ENCODE measurements around the gene MYL10. TPM values are rescaled to one million over a fixed set of nuclear protein-coding genes. Genes with fewer than 3 reads are reported as not detected.

The MYL10 gene
- total RNA-seq, 4 donors from 2014 or later: not detected

DNA sequence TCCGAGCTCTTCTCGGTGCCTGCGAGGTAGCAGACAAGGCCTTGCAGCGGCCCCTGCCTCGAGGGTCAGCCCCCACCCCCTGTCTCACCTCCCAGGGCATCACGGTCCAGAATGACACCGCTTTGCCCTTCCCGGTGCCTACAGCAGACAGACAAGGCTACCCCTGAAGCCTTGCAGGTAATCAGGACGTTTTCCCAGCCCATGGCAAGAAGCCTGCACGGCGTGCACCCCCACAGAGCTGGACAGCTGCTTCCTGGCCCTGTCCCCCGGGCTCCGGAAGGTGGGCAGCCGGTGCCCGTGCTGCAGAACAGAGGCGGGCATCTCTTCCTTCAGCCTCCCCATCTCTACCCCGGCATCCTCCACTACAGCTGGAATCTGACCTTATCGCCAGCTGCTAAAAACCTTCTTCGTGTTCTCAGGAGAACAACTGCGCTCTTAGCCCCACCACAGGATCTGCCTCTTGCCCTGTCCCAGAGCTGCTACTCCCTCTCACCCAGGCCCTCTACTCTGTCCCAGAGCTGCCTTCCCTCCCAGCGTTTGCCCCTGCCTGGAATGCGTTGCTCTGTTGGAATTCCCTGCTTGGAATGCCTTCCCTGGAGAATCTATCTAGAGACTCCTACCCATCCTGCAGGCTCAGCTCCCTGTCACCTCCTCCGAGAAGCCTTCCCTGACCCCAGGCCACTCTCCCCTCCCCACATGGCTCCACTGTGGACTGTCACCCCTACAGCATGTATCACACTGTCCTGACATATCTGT is 4.7 kb downstream of the MYL10 start:
- H3K27me3 ChIP-seq: peaks cover 0 to 70% (median 7%) of the 10 kb centered on the region in 4 donors
- H3K36me3 ChIP-seq: no peaks in the 10 kb centered on the region
- peaks cover 0 to 7% (median 0%) of the 10 kb centered on the region in 4 donors for H3K4me1 ChIP-seq
- H3K27ac ChIP-seq (replicated peaks in 1 of 4): no peak overlapping the region
- intact Hi-C loops (cut with DNase I): no loop called here
- no peak overlapping the region for H3K4me3 ChIP-seq
- DNase-seq (ENCODE audit: extremely low spot score): no peak
- TF ChIP-seq EP300 (IDR thresholded peaks at IDR 0.05) (no peak), POLR2AphosphoS5 (IDR thresholded peaks at IDR 0.05) (no peak), POLR2A (IDR thresholded peaks at IDR 0.05; ENCODE audit: low read depth) (no peak), CTCF (IDR thresholded peaks at IDR 0.05) (no peak)
- no peaks in the 10 kb centered on the region for H3K9me3 ChIP-seq
- 74% methylated on average over 19 of the region's 23 CpGs for WGBS

DNA sequence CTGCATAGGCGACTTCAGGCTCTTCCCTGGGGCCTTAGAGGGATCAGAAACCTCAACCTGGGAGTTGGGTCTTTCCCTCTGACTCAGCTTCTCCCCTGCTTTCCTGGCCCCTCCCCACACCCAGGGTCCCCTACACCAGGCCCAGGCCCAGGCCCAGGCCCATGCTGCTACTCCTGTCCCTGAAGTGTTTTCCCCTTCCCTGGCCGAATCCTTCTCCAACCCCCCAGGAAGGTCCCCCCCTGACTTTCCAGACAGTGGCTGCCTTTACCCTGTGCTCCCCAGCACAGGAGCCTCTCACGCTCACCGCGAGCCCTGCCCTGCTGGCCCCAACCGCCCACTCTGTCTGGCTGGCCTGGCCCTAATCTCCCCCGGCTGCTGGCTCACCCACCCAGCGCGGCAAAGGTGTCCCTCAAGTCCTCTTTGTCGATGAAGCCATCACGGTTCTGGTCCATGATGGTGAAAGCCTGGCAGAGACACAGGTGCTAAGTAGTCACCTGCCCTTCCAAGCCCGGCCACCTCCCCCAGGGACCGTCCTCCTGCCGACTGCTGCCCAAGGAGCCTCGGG is 6.4 kb downstream of the MYL10 start:
- H3K27me3 ChIP-seq: peaks cover 0 to 61% (median 7%) of the 10 kb centered on the region in 4 donors
- no peak for TF ChIP-seq POLR2AphosphoS5 (IDR thresholded peaks at IDR 0.05)
- no peak for TF ChIP-seq EP300 (IDR thresholded peaks at IDR 0.05)
- TF ChIP-seq CTCF (IDR thresholded peaks at IDR 0.05): no peak
- no peak for TF ChIP-seq POLR2A (IDR thresholded peaks at IDR 0.05; ENCODE audit: low read depth)

GRCh38 chr7:101620991-101621390 is 8.1 kb downstream of the MYL10 start:
- Histone ChIP-seq H3K4me1 (peaks cover 0 to 7% (median 0%) of the 10 kb centered on the region in 4 donors), H3K27ac (replicated peaks in 1 of 4) (no peak overlapping the region), H3K27me3 (peaks cover 0 to 51% (median 4%) of the 10 kb centered on the region in 4 donors), H3K36me3 (no peaks in the 10 kb centered on the region), H3K4me3 (no peak overlapping the region), H3K9me3 (no peaks in the 10 kb centered on the region)
- 100% methylated on average over 6 of the region's 10 CpGs for WGBS
- intact Hi-C loops (cut with DNase I): no loop called here
- DNase-seq (ENCODE audit: extremely low spot score): no peak
- no peak for TF ChIP-seq EP300 (IDR thresholded peaks at IDR 0.05)
- TF ChIP-seq POLR2A (IDR thresholded peaks at IDR 0.05; ENCODE audit: low read depth): no peak
- no peak for TF ChIP-seq POLR2AphosphoS5 (IDR thresholded peaks at IDR 0.05)
- no peak for TF ChIP-seq CTCF (IDR thresholded peaks at IDR 0.05)

More for the DNA sequence above, 6.4 kb downstream of the MYL10 start:
- H3K4me3 ChIP-seq: no peak overlapping the region
- peaks cover 0 to 7% (median 0%) of the 10 kb centered on the region in 4 donors for H3K4me1 ChIP-seq
- H3K9me3 ChIP-seq: no peaks in the 10 kb centered on the region
- intact Hi-C loops (cut with DNase I): no loop called here
- no peak overlapping the region for H3K27ac ChIP-seq (replicated peaks in 1 of 4)
- 92% methylated on average over 9 of the region's 15 CpGs for WGBS
- H3K36me3 ChIP-seq: no peaks in the 10 kb centered on the region
- DNase-seq (ENCODE audit: extremely low spot score): no peak

DNA sequence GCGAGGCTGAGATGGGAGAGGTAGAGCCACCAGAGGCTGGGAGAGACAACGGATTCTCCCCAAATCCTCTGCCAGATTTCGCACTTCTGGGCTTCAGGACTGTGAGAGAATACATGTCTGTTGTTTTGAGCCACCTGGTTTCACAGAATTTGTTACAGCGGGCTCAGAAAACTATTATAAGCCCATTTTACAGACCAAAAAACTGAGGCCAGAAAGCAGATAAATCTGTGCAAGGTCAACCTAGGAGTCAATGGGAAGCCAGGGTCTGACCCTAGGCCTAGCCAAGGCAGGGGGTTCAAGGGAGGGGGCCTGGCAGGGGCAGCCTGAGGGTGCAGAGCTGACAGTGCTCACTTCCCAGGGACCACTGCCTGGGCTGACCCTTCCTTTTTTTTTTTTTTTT is 8.7 kb downstream of the MYL10 start:
- no peak for TF ChIP-seq POLR2AphosphoS5 (IDR thresholded peaks at IDR 0.05)
- intact Hi-C loops (cut with DNase I): no loop called here
- DNase-seq (ENCODE audit: extremely low spot score): no peak
- Histone ChIP-seq H3K4me1 (peaks cover 0 to 5% (median 0%) of the 10 kb centered on the region in 4 donors), H3K9me3 (no peaks in the 10 kb centered on the region), H3K36me3 (no peaks in the 10 kb centered on the region), H3K27ac (replicated peaks in 1 of 4) (no peak overlapping the region), H3K27me3 (peaks cover 0 to 50% (median under 1%) of the 10 kb centered on the region in 4 donors), H3K4me3 (no peak overlapping the region)
- WGBS: 93% methylated on average over 4 of the region's 4 CpGs

DNA sequence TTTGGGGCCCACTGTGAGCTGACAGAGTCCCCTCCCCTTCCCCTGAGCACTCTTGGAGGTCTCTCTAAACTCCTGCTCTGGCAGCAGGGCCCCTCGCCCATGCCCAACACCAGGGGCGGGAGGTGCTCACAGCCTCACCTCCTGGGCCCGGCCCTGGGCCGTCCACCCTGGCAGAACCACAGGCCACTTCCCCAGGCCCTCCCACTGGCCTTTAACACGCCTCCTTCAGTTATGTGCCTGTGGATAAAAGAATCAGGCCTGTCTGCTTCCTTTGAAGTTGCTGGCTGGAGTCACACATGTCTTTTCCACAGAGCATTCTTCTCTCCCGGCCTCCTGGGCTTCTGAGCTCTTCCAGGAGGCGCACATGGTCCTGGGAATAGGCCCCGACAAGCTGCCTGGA is 10.2 kb downstream of the MYL10 start:
- Histone ChIP-seq H3K27ac (replicated peaks in 1 of 4) (no peak overlapping the region), H3K9me3 (no peaks in the 10 kb centered on the region), H3K27me3 (peaks cover 0 to 50% (median 0%) of the 10 kb centered on the region in 4 donors), H3K36me3 (no peaks in the 10 kb centered on the region), H3K4me3 (no peak overlapping the region), H3K4me1 (no peaks in the 10 kb centered on the region)
- no peak for DNase-seq (ENCODE audit: extremely low spot score)
- WGBS: 80% methylated on average over 1 of the region's 8 CpGs
- intact Hi-C loops (cut with DNase I): no loop called here
- TF ChIP-seq POLR2A (IDR thresholded peaks at IDR 0.05; ENCODE audit: low read depth): no peak
- TF ChIP-seq EP300 (IDR thresholded peaks at IDR 0.05): no peak
- TF ChIP-seq CTCF (IDR thresholded peaks at IDR 0.05): no peak
- TF ChIP-seq POLR2AphosphoS5 (IDR thresholded peaks at IDR 0.05): no peak
